Epithelial cell of proximal tubule (primary cell): ENCODE results near the gene HTATIP2. TPM values are rescaled to one million over a fixed set of nuclear protein-coding genes. Genes with fewer than 3 reads are reported as not detected.
"Not testable (repeated sequence)": the region's sequence is repeated elsewhere in the genome, so short reads cannot be mapped to it uniquely, and the experiment has no call there.

Experiments
- DNase-seq: peaks from one replicate; pipeline ENCODE4 v3.0.0-alpha.2; 2011; ENCODE audit warnings: low read depth
- H3K4me3 ChIP-seq: 2 replicates; pipeline ENCODE4 v1.5.1; 2011; ENCODE audit warnings: low read depth, mild to moderate bottlenecking, low read length
- total RNA-seq: library from RNA; depleted of rRNA; stranded (reverse); fragments of >200 nt; gene quantifications from 2 replicates; pipeline ENCODE4 v1.2.3, GENCODE V29; 2015
- TF ChIP-seq, protein P1 (sequence below): conservative IDR thresholded peaks from 2 replicates; pipeline ENCODE4 v1.5.1; 2012; ENCODE audit warnings: low read depth, mild to moderate bottlenecking, low read length

The HTATIP2 gene
- total RNA-seq, 1 donor from 2014 or later, result 48.8 TPM

DNA sequence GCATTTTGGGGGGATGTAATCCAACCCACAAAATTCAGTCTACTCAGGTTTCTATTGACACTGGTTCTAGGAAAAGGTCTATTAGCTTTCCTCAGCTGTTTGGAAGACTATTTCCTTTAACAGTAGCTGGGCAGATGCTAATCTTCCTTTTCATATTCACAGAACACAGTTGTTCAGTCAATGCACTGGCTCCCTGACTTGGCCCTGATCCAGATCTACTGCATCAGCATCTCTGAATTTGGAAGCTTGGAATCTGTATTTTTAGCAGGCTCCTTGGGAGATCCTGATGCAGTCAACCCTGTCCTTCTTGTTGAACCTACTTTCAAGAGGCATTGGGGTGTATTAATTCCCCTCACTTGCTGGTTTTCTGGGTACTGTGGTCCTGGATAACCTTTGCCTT is 6.3 kb downstream of the HTATIP2 start:
- TF ChIP-seq, protein P1, sequence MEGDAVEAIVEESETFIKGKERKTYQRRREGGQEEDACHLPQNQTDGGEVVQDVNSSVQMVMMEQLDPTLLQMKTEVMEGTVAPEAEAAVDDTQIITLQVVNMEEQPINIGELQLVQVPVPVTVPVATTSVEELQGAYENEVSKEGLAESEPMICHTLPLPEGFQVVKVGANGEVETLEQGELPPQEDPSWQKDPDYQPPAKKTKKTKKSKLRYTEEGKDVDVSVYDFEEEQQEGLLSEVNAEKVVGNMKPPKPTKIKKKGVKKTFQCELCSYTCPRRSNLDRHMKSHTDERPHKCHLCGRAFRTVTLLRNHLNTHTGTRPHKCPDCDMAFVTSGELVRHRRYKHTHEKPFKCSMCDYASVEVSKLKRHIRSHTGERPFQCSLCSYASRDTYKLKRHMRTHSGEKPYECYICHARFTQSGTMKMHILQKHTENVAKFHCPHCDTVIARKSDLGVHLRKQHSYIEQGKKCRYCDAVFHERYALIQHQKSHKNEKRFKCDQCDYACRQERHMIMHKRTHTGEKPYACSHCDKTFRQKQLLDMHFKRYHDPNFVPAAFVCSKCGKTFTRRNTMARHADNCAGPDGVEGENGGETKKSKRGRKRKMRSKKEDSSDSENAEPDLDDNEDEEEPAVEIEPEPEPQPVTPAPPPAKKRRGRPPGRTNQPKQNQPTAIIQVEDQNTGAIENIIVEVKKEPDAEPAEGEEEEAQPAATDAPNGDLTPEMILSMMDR, result no peak
- no peak for DNase-seq
- H3K4me3 ChIP-seq, result no peak overlapping the region

DNA sequence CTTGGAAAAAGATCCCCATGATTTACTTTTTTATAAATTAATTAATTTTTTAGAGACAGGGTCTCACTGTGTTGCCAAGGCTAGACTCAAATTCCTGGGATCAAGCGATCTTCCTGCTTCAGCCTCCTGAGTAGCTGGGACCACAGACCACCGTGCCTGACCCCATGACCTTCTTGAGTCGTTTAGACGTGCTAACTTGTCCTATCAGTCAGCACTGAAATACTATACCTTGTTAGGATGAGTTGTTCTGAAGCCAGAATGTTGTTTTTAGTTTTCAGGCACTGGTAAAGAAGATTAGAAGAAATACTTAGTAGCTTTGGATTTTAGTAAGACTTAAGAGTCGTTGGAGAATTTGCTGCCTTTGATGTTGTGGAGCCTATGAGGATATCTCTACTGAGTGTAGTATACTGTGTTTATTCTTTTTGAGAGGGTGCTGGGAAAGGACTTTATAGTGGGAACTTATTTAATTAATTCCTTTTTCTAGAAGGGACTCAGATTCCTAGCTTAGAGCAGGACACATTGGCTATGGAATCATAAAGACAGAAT is 8.6 kb downstream of the HTATIP2 start:
- TF ChIP-seq, protein P1, result no peak
- H3K4me3 ChIP-seq, result no peak overlapping the region

DNA sequence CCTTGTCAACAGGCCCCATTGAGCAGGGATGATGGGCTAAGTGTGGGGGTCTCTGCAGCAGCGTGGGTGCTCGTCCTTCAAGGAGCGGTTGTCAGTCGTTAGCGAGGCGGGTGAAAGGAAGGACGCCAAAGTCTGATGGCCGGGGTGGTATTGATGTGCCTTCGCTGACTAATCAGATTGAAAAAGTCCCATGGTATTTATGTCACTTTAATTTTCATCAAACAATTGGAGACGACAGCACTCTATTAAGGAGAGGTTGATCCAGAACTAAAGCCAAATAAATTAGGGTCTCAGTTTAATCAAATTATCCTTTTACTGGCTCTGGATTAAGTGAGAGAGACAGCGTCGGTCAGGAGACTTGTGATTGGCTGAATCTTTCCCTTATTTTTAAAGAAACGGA is 9.6 kb downstream of the HTATIP2 start:
- TF ChIP-seq, protein P1, result no peak
- H3K4me3 ChIP-seq, result no peak overlapping the region
- no peak for DNase-seq

More for the DNA sequence above, 8.6 kb downstream of the HTATIP2 start:
- DNase-seq, result no peak

DNA sequence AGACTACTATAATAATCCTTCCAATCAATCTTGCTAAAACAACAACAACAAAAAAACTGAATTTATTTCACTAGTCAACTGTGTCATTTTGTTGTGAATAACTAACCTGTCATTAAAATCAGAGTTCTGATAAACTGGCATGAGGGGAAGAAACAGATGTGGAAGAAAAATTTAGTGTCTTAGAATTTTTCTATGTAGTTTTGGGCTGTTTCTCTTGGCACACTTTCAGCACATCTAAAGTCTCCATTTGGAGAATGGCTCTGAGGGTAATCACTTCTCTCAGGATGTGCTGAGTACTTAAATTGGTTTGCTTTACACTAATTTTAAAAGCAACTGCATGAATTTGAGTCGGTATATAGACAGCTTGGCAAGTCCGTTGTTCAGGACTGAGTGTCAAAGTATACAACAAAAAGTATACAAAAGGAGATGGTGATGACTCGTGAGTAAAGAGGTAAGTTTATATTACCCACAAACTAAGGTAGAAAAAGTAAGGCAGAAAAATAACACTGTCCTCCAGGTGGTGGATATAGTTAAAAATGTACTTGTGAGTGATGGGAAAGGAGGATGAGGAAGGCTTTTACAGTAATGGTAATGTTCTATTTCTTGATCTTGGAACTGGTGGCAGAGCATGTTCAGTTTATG is 10.2 kb downstream of the HTATIP2 start:
- TF ChIP-seq, protein P1, result no peak
- no peak for DNase-seq

DNA sequence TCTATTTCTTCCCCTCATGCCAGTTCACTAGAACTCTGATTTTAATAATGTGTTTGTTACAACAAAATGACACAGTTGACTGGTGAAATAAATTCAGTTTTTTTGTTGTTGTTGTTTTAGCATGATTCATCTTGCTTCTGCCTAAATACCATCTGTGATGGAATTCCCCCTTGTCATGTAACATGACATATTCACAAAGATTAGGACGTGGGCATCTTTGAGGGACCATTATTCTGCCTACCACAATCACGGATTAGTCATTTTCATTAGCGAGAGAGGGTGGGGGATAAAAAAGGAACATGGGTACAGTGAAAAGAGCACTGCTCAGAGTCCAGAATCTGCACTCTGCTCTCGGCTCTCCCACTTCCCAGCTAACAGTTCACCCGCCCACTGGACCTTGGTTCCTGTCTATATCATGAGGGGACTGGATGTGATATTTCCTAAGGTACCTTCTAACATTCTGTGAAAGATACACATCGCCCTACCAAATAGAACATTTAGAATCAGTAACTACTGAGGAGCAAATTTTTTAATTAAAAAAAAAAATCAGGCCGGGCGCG is 11.3 kb downstream of the HTATIP2 start:
- H3K4me3 ChIP-seq, result no peak overlapping the region
- TF ChIP-seq, protein P1, result no peak
- DNase-seq, result no peak

More for the DNA sequence above, 10.2 kb downstream of the HTATIP2 start:
- no peak overlapping the region for H3K4me3 ChIP-seq

DNA sequence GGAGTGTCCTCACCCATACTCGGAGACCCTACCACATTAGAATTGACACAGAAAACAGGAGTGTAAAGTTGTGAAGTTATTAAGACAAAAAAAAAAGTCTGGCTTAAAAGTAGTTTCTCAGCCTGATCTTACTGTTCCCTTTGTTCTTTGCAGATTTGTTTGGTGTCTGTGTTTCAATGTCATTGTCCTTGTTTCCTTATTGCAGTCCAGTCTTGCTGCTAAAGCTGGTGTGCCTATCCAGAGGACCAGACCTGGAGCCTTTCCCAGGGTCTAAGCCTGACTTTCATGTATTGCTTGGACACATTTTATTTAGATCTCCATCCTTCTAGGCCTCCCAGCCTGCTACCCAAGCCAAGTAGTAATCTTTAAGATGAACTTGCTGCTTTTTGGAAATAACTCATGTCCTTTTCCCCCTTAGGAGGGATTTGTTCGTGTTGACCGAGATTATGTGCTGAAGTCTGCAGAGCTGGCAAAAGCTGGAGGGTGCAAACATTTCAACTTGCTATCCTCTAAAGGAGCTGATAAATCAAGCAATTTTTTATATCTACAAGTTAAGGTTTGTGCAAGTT is 12.7 kb downstream of the HTATIP2 start:
- TF ChIP-seq, protein P1, result no peak
- DNase-seq, result no peak
- no peak overlapping the region for H3K4me3 ChIP-seq

DNA sequence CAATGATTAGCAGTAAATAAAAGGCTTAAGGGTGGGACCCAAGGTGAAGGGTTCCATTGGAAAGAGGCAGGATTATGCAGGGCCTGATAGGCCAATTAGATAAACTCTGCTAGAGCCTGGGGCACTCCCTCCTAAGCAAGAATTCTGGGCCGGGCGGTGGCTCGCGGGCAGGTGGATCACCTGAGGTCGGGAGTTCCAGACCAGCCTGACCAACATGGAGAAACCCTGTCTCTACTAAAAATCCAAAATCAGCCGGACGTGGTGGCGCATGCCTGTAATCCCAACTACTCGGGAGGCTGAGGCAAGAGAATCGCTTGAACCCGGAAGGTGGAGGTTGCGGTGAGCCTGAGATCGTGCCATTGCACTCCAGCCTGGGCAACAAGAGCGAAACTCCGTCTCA is 22.5 kb downstream of the HTATIP2 start:
- not testable (repeated sequence) for DNase-seq, H3K4me3 ChIP-seq
